ENCODE data around the gene B4GALT3. TPM values are rescaled to one million over a fixed set of nuclear protein-coding genes. Genes with fewer than 3 reads are reported as not detected.
A peak's percentile ranks its signal among the peaks of the same experiment; 100 is the strongest.

B4GALT3 gene
- total and polyA plus RNA-seq, 2 donors (not counting 3 experiments of a cell fraction or from before 2014, with no cell fraction given): 39.5 to 60.4 TPM

DNA sequence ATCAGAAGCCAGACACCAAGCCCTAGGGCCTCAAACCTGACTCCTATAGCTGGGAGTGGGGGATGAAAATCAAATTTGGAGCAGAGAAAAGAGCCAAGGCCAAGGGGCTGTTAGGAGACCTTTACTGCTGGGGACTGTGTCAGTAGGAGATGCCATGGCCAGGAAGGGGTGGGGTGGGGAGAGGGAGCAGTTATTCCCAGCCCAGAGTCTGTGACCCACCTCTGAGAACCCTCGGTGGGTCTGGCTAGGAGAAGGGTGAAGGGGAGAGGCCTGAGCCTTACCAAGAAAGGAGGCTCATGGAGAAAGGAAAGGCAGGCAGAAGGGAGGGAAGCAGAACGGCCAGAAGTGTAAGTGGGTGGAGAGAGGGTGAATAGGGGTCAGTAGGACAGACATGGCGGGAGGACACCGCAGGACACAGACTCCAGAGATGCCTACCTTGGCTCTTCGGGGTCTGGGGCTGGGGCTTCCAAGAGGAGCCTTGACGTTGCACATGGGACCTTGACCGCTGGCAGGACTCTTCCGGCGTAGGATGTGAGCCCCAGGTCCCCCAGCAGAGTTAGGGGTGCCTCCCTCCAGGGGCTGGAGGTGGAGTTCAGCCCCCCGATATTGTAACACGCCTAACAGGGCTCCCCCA, 20.4 kb upstream of the B4GALT3 start:
- peak overlapping the region; percentile 98 for H3K27ac ChIP-seq (ENCODE audit: insufficient read depth, low read depth, low read length)
- TF ChIP-seq POLR2AphosphoS5 (IDR thresholded peaks at IDR 0.05; ENCODE audit: insufficient read depth, low read depth, low read length) (no peak), POLR2A (IDR thresholded peaks at IDR 0.05; ENCODE audit: low read depth, low read length) (no peak)
- TF ChIP-seq, protein P1, sequence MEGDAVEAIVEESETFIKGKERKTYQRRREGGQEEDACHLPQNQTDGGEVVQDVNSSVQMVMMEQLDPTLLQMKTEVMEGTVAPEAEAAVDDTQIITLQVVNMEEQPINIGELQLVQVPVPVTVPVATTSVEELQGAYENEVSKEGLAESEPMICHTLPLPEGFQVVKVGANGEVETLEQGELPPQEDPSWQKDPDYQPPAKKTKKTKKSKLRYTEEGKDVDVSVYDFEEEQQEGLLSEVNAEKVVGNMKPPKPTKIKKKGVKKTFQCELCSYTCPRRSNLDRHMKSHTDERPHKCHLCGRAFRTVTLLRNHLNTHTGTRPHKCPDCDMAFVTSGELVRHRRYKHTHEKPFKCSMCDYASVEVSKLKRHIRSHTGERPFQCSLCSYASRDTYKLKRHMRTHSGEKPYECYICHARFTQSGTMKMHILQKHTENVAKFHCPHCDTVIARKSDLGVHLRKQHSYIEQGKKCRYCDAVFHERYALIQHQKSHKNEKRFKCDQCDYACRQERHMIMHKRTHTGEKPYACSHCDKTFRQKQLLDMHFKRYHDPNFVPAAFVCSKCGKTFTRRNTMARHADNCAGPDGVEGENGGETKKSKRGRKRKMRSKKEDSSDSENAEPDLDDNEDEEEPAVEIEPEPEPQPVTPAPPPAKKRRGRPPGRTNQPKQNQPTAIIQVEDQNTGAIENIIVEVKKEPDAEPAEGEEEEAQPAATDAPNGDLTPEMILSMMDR (IDR thresholded peaks at IDR 0.05; ENCODE audit: extremely low read depth in 1 of 2, insufficient read depth in 1 of 2, low read depth in 1 of 2, low read length in 2 of 2): no peak
- no peaks in the 10 kb centered on the region for H3K27me3 ChIP-seq (ENCODE audit: control insufficient read depth in 2 of 2, insufficient read depth in 2 of 2, low read length in 2 of 2)
- FAIRE-seq: no peak
- H3K9me1 ChIP-seq (replicated peaks; ENCODE audit: control insufficient read depth, extremely low read depth, insufficient read depth, low read length): no peaks in the 10 kb centered on the region
- intact Hi-C loops (cut with micrococcal nuclease): no loop called here
- no peak for DNase-seq (ENCODE audit: low read depth, low spot score)
- ChIA-PET POLR2A (no interaction called here), CTCF (interaction anchor here (0.6 to 3.2 kb wide), 10 partner anchors 12 to 193 kb away, joined by 3 to 35 read pairs (median 6); partner anchors contain the start of genes PPOX and TOMM40L)
- H4K20me1 ChIP-seq (replicated peaks; ENCODE audit: control insufficient read depth, extremely low read depth, insufficient read depth, low read length): no peaks in the 10 kb centered on the region
- no TSS peak for BruUV-seq (replicated peaks)
- peak overlapping the region; percentile 26 to 51 (median 40) for H3K4me3 ChIP-seq (replicated peaks in 1 of 3; ENCODE audit: insufficient read depth in 1 of 3, low read depth in 1 of 3, low read length in 3 of 3)
- peaks cover 0 to 3% of the 10 kb centered on the region in 2 experiments for H3K36me3 ChIP-seq (ENCODE audit: control insufficient read depth in 2 of 2, extremely low read depth in 1 of 2, insufficient read depth in 2 of 2, low read length in 2 of 2)
- peak overlapping the region; percentile 42 for H3K9ac ChIP-seq (replicated peaks; ENCODE audit: extremely low read depth, insufficient read depth, low read length)
- no peaks in the 10 kb centered on the region for H3K9me3 ChIP-seq (replicated peaks; ENCODE audit: control insufficient read depth, insufficient read depth, low read length)
- peaks cover 37% of the 10 kb centered on the region for H3K79me2 ChIP-seq (ENCODE audit: control insufficient read depth, insufficient read depth, low read length)
- H2AFZ ChIP-seq (ENCODE audit: low read depth, low read length): peak overlapping the region; percentile 1
- dilution Hi-C loops (cut with MboI; ENCODE audit: extremely low pct_ligation_motif_present, low sequenced_read_pairs): no loop called here
- peaks cover 55% of the 10 kb centered on the region for H3K4me1 ChIP-seq (ENCODE audit: control insufficient read depth, extremely low read depth, insufficient read depth, low read length)
- peak overlapping the region; percentile 47 for H3K4me2 ChIP-seq (ENCODE audit: insufficient read depth, low read length)
